Suprapubic skin (tissue), 3 donors: ENCODE results near the gene PROSER2.

ENCODE experiments used
- EP300 ChIP-seq: sonication (generic); formaldehyde crosslinking; IDR thresholded peaks from one replicate; pipeline ENCODE4 v1.6.1; 2017; ENCODE audit warnings: antibody characterized with exemption
- POLR2A ChIP-seq, 2 donors: fragments of 450-650 bp; IDR thresholded peaks; one replicate each; pipeline ENCODE4 v1.6.1; 2017; ENCODE audit warnings: antibody characterized with exemption in 2 of 2, mild to moderate bottlenecking in 2 of 2, moderate library complexity in 2 of 2
- TF ChIP-seq, protein P1 (sequence below), 2 donors: fragments of 200-600 bp in 1 of 2; fragments of 450-650 bp in 1 of 2; sonication (generic) in 1 of 2; IDR thresholded peaks; one replicate each; pipeline ENCODE4 v1.5.1; 2016 to 2019; ENCODE audit warnings: antibody characterized with exemption in 2 of 2, mild to moderate bottlenecking in 1 of 2, moderate library complexity in 1 of 2

DNA sequence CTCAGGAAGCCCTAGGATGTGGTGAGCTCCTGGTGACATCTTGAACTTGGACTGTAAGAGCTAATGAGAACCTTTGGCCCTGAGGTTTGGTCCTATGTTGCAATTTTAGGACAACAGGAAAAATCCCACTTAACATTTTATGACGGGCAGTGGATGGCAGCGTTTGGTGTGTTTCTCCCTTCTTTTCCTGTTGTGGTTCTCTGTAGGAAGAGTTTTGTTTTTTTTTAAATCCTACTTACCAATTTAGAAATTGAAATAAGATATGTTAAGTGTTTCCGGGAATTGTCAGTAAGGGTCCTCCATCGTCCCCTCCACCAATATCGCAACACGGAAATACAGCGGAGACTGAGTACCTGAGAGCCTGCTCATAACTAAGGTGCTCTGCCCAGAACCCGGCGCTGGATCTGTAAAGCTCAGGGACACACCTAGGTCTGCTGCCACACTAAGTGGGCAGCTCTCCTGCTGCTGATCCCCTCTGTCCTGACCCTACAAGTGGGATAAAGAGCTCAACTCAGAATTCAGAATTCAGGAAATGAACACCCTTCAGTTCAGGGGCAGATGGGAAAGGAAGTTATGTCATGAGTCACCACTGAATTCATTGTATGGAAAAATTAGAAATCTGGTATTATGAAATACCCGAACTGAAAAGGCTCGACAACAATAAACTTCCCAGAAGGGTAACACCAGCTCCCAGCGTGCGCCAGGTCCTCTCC, 9.1 kb upstream of the PROSER2 start:
- TF ChIP-seq, protein P1, sequence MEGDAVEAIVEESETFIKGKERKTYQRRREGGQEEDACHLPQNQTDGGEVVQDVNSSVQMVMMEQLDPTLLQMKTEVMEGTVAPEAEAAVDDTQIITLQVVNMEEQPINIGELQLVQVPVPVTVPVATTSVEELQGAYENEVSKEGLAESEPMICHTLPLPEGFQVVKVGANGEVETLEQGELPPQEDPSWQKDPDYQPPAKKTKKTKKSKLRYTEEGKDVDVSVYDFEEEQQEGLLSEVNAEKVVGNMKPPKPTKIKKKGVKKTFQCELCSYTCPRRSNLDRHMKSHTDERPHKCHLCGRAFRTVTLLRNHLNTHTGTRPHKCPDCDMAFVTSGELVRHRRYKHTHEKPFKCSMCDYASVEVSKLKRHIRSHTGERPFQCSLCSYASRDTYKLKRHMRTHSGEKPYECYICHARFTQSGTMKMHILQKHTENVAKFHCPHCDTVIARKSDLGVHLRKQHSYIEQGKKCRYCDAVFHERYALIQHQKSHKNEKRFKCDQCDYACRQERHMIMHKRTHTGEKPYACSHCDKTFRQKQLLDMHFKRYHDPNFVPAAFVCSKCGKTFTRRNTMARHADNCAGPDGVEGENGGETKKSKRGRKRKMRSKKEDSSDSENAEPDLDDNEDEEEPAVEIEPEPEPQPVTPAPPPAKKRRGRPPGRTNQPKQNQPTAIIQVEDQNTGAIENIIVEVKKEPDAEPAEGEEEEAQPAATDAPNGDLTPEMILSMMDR (IDR thresholded peaks at IDR 0.05): no peak
- TF ChIP-seq POLR2A (IDR thresholded peaks at IDR 0.05) (no peak), EP300 (no peak)
